ENCODE data around the gene MANBA. TPM values are rescaled to one million over a fixed set of nuclear protein-coding genes. Genes with fewer than 3 reads are reported as not detected.

Gene MANBA
- total RNA-seq, 1 donor from 2014 or later, result 9.7 TPM

DNA sequence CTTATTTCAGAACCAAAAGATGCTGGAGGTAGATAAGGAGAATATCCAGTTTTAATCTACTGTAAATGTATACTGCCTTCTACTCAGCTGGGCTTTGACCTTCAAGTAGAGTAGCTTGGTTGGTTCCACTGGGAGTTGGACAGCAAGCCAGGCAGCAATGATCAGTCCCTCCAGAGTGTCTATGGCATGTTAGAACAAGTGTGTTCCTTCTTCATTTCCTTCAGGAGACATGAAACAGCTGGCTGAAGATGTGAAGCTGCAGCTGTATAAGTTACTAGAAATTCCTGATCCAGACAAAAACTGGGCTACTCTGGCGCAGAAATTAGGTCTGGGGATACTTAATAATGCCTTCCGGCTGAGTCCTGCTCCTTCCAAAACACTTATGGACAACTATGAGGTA, 148.6 kb downstream of the MANBA start:
- Histone ChIP-seq H3K36me3 (peaks cover 74 to 88% of the 10 kb centered on the region in 2 donors), H3K9me3 (no peaks in the 10 kb centered on the region), H3K27ac (no peak overlapping the region), H3K4me3 (no peak overlapping the region), H3K4me1 (no peaks in the 10 kb centered on the region), H3K27me3 (no peaks in the 10 kb centered on the region)
- intact Hi-C loops (cut with DNase I), result no loop called here
- DNase-seq (ENCODE audit: low spot score in 2 of 2), result no peak
- TF ChIP-seq, protein P1, sequence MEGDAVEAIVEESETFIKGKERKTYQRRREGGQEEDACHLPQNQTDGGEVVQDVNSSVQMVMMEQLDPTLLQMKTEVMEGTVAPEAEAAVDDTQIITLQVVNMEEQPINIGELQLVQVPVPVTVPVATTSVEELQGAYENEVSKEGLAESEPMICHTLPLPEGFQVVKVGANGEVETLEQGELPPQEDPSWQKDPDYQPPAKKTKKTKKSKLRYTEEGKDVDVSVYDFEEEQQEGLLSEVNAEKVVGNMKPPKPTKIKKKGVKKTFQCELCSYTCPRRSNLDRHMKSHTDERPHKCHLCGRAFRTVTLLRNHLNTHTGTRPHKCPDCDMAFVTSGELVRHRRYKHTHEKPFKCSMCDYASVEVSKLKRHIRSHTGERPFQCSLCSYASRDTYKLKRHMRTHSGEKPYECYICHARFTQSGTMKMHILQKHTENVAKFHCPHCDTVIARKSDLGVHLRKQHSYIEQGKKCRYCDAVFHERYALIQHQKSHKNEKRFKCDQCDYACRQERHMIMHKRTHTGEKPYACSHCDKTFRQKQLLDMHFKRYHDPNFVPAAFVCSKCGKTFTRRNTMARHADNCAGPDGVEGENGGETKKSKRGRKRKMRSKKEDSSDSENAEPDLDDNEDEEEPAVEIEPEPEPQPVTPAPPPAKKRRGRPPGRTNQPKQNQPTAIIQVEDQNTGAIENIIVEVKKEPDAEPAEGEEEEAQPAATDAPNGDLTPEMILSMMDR (IDR thresholded peaks at IDR 0.05), result no peak

DNA sequence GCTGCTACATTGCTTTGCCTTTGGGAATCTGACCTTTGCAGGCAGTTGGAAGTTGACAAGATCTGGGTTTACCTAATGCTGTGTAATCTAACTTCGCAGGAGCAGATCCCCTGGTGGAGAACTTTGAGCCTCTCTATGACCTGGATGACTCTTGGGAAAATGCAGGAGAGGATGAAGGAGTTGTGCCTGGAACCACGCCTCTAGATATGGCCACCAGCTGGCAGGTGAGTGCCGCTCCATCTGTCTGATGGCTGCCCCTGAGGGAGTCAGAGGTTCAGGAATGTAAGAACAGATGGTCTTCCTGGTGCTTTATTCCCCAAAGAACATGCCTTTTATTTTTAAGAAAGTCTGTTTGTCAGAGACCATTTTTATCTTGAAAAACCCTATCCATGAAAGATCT, 150.3 kb downstream of the MANBA start:
- DNase-seq (ENCODE audit: low spot score in 2 of 2), result no peak
- no peaks in the 10 kb centered on the region for H3K4me1 ChIP-seq
- no peak overlapping the region for H3K27ac ChIP-seq
- no peaks in the 10 kb centered on the region for H3K27me3 ChIP-seq
- H3K4me3 ChIP-seq, result no peak overlapping the region
- H3K36me3 ChIP-seq, result peaks cover 68 to 93% of the 10 kb centered on the region in 2 donors
- H3K9me3 ChIP-seq, result no peaks in the 10 kb centered on the region
- TF ChIP-seq, protein P1 (IDR thresholded peaks at IDR 0.05), result no peak
- intact Hi-C loops (cut with DNase I), result no loop called here

DNA sequence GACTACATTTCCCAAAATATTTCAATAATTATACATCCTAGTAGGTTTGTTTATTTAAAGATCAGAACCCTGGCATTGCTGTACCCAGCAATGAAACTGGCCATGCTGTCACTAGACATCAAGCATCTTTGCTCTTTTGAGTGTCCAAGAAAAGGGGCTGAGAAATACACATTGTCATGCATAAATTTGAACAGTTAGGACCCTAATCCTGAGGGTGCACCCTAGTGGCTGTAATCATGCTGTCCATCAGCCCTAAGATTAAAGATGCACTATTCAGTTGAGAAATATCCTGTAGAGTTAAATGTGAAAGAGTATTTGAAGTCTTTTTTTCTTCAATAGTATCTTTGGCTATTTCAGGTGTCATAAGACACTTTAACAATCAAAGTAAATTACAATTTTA, 150.8 kb downstream of the MANBA start:
- TF ChIP-seq, protein P1 (IDR thresholded peaks at IDR 0.05), result no peak
- H3K27ac ChIP-seq, result no peak overlapping the region
- peaks cover 73 to 94% of the 10 kb centered on the region in 2 donors for H3K36me3 ChIP-seq
- no peaks in the 10 kb centered on the region for H3K27me3 ChIP-seq
- intact Hi-C loops (cut with DNase I), result no loop called here
- H3K4me1 ChIP-seq, result no peaks in the 10 kb centered on the region
- DNase-seq (ENCODE audit: low spot score in 2 of 2), result no peak
- no peak overlapping the region for H3K4me3 ChIP-seq
- H3K9me3 ChIP-seq, result no peaks in the 10 kb centered on the region

DNA sequence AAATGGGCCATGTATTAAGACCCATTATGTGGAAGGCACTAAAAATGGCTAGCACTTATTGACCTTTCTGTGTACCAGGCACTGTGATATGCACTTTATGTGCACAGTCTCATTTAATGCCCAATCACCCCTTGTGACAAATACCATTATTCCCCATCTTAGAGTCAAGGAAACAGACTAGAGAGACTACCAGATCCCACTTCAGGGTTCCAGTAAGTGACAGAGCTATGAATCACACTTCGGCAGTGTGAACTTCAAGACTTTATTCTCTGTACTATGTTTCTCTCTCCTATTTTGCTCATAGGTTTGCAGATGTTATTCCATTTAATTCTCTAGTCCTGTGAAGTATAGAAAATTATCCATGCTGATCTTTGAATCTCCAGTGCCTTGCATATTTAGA, 152.6 kb downstream of the MANBA start:
- intact Hi-C loops (cut with DNase I), result no loop called here
- TF ChIP-seq, protein P1 (IDR thresholded peaks at IDR 0.05), result no peak

DNA sequence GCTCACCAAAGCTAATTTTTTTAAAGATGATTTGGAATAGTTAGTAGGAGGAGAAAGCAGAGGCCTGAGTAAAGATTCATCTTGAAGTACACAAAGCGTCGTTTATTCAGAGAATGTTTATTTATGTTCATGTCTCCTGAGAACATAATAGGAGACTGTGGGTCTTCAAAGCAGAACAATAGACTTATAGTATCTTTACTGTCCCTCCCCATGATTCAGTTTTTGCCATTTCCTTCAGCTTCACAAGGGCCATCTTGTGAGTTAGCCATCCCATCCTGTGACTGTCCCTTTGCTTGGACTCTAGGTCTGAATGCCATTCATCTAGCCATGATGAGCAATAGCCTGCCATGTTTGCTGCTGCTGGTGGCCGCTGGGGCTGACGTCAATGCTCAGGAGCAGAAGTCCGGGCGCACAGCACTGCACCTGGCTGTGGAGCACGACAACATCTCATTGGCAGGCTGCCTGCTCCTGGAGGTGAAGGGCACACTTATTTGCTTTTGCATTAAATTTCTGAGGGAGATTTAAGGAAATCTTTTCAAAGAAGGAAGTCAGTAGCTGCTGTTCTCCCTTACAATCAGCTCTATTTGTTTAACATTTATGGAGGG, 153.8 kb downstream of the MANBA start:
- H3K4me3 ChIP-seq, result no peak overlapping the region
- H3K27me3 ChIP-seq, result no peaks in the 10 kb centered on the region
- no peaks in the 10 kb centered on the region for H3K4me1 ChIP-seq
- DNase-seq (ENCODE audit: low spot score in 2 of 2), result no peak
- intact Hi-C loops (cut with DNase I), result no loop called here
- H3K9me3 ChIP-seq, result no peaks in the 10 kb centered on the region
- TF ChIP-seq, protein P1 (IDR thresholded peaks at IDR 0.05), result no peak
- H3K36me3 ChIP-seq, result peaks cover 62 to 82% of the 10 kb centered on the region in 2 donors
- no peak overlapping the region for H3K27ac ChIP-seq

More for the DNA sequence above, 152.6 kb downstream of the MANBA start:
- Histone ChIP-seq H3K4me3 (no peak overlapping the region), H3K4me1 (no peaks in the 10 kb centered on the region), H3K9me3 (no peaks in the 10 kb centered on the region), H3K27ac (no peak overlapping the region), H3K27me3 (no peaks in the 10 kb centered on the region), H3K36me3 (peaks cover 66 to 85% of the 10 kb centered on the region in 2 donors)
- DNase-seq (ENCODE audit: low spot score in 2 of 2), result no peak

DNA sequence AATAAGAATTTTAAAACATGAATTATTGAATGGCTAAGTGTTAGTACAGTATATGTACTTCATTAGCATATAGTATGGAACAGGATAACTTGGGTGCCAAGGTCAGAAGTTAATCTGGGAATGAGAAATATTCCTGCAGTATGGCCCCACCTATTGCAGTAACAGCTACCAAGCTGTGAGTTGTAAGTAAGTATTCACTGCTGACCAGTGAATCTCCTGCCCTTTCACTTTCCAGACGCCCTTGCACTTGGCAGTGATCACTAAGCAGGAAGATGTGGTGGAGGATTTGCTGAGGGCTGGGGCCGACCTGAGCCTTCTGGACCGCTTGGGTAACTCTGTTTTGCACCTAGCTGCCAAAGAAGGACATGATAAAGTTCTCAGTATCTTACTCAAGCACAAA, 154.5 kb downstream of the MANBA start:
- H3K36me3 ChIP-seq, result peaks cover 59 to 82% of the 10 kb centered on the region in 2 donors
- no peak overlapping the region for H3K27ac ChIP-seq
- intact Hi-C loops (cut with DNase I), result no loop called here
- no peaks in the 10 kb centered on the region for H3K27me3 ChIP-seq
- H3K4me3 ChIP-seq, result no peak overlapping the region
- no peak for DNase-seq (ENCODE audit: low spot score in 2 of 2)
- H3K9me3 ChIP-seq, result no peaks in the 10 kb centered on the region
- no peaks in the 10 kb centered on the region for H3K4me1 ChIP-seq
- TF ChIP-seq, protein P1 (IDR thresholded peaks at IDR 0.05), result no peak

Measured in ascending aorta (tissue), 2 donors.